Type B pancreatic cell (in vitro differentiated cells): ENCODE data around the gene SMIM5. TPM values are rescaled to one million over a fixed set of nuclear protein-coding genes. Genes with fewer than 3 reads are reported as not detected.

ENCODE experiments used
- DNase-seq: peaks from one replicate; pipeline ENCODE4 v3.0.0; 2021; ENCODE audit warnings: mixed read lengths; ENCODE audit not compliant: unreplicated experiment; ENCODE audit errors: extremely low spot score
- H3K27ac Mint-ChIP-seq: 2 replicates; pipeline ENCODE4 v1.8.0; 2021; ENCODE audit warnings: mild to moderate bottlenecking, mixed read lengths
- H3K27me3 Mint-ChIP-seq: 2 replicates; pipeline ENCODE4 v1.8.0; 2021; ENCODE audit warnings: mixed read lengths
- H3K36me3 Mint-ChIP-seq: 2 replicates; pipeline ENCODE4 v1.8.0; 2021; ENCODE audit warnings: mixed read lengths
- H3K4me1 Mint-ChIP-seq: one replicate; pipeline ENCODE4 v1.8.0; 2021; ENCODE audit warnings: mixed read lengths; ENCODE audit not compliant: unreplicated experiment
- H3K4me3 Mint-ChIP-seq: 2 replicates; pipeline ENCODE4 v1.8.0; 2021; ENCODE audit warnings: mild to moderate bottlenecking, mixed read lengths
- H3K9me3 Mint-ChIP-seq: 2 replicates; pipeline ENCODE4 v1.8.0; 2021; ENCODE audit warnings: mixed read lengths
- total RNA-seq: library from RNA; stranded (reverse); gene quantifications from 2 replicates; pipeline ENCODE4 v1.2.1, GENCODE V29; 2021; ENCODE audit warnings: low replicate concordance
- TF ChIP-seq, protein P1 (sequence below): fragments of 200-600 bp; sonication (generic); conservative IDR thresholded peaks from 2 replicates; pipeline ENCODE4 v1.5.0; 2021; ENCODE audit warnings: antibody characterized with exemption, mild to moderate bottlenecking

SMIM5 gene
- total RNA-seq, 1 donor from 2014 or later: 9.3 TPM

DNA sequence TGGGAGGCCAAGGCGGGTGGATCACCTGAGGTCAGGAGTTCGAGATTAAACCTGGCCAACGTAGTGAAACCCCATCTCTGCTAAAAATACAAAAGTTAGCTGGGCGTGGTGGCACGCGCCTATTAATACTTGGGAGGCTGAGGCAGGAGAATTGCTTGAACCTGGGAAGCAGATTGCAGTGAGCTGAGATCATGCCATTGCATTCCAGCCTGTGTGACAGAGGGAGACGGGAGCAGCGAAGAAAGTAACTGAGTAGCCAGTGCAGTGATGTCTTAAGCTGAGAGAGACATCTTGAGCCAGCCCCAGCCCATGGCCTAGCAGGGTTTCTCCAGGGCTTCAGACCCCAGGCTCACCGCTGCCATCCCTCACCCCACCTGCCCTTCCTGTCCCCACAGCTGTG is 9.8 kb upstream of the SMIM5 start:
- Mint-ChIP-seq H3K27me3 (no peaks in the 10 kb centered on the region), H3K27ac (no peak overlapping the region)
- TF ChIP-seq, protein P1, sequence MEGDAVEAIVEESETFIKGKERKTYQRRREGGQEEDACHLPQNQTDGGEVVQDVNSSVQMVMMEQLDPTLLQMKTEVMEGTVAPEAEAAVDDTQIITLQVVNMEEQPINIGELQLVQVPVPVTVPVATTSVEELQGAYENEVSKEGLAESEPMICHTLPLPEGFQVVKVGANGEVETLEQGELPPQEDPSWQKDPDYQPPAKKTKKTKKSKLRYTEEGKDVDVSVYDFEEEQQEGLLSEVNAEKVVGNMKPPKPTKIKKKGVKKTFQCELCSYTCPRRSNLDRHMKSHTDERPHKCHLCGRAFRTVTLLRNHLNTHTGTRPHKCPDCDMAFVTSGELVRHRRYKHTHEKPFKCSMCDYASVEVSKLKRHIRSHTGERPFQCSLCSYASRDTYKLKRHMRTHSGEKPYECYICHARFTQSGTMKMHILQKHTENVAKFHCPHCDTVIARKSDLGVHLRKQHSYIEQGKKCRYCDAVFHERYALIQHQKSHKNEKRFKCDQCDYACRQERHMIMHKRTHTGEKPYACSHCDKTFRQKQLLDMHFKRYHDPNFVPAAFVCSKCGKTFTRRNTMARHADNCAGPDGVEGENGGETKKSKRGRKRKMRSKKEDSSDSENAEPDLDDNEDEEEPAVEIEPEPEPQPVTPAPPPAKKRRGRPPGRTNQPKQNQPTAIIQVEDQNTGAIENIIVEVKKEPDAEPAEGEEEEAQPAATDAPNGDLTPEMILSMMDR: no peak

DNA sequence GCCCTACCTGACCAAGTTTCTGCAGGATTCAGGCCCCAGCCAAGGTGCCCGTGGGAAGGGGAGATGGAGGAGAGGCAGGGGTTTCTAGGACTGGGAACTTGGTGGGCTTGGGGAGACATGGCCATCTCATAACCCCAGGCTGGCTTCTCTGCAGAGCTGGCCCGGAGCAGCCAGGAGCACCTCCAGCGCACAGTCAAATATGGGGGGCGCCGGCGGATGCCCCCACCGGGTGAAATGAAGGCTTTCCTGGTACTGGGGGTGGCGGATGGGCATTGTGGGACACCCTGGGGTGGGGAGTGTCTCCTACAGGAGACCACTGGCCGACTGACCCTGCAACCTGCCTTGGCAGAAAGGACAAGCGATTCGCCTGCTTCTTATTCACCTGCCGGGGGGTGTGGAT is 9.2 kb upstream of the SMIM5 start:
- DNase-seq: no peak
- Mint-ChIP-seq H3K27me3 (no peaks in the 10 kb centered on the region), H3K4me3 (no peak overlapping the region)

More for the DNA sequence above, 9.8 kb upstream of the SMIM5 start:
- H3K9me3 Mint-ChIP-seq: no peaks in the 10 kb centered on the region
- no peak overlapping the region for H3K4me3 Mint-ChIP-seq
- H3K36me3 Mint-ChIP-seq: no peaks in the 10 kb centered on the region
- peaks cover 9% of the 10 kb centered on the region for H3K4me1 Mint-ChIP-seq
- no peak for DNase-seq

DNA sequence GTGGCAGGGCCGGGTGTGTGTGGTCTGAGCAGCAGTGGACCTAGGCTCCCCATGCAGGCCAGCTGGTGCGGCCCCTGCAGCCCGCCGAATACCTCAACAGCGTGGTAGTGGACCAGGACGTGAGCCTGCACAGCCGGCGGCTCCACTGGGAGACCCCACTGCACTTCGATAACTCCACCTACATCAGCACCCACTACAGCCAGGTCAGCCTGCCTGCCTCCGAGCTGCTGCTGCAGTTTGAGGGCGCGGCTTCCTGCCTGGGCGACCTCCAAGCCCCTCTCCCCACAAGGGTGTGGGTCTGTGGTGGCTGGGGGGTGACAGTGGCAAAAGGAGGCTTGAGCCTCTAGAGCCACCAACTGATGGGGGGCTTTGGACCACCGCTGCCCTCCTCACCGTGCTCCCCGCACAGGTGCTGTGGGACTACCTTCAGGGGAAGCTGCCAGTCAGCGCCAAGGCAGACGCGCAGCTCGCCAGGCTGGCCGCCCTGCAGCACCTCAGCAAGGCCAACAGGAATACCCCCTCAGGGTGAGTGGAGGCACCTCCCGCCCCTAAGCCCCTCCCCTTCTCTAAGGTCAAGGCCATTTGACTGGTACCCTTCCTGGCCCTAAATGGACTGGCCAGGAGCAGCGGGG is 8.4 kb upstream of the SMIM5 start:
- Mint-ChIP-seq H3K9me3 (no peaks in the 10 kb centered on the region), H3K27ac (no peak overlapping the region), H3K36me3 (no peaks in the 10 kb centered on the region), H3K27me3 (no peaks in the 10 kb centered on the region), H3K4me3 (no peak overlapping the region), H3K4me1 (peaks cover 9% of the 10 kb centered on the region)
- DNase-seq: no peak
- TF ChIP-seq, protein P1: no peak

More for the DNA sequence above, 9.2 kb upstream of the SMIM5 start:
- no peaks in the 10 kb centered on the region for H3K9me3 Mint-ChIP-seq
- TF ChIP-seq, protein P1: no peak
- H3K36me3 Mint-ChIP-seq: no peaks in the 10 kb centered on the region
- peaks cover 9% of the 10 kb centered on the region for H3K4me1 Mint-ChIP-seq
- no peak overlapping the region for H3K27ac Mint-ChIP-seq

- no peak for DNase-seq
- Mint-ChIP-seq H3K9me3 (no peaks in the 10 kb centered on the region), H3K27me3 (no peaks in the 10 kb centered on the region), H3K36me3 (no peaks in the 10 kb centered on the region), H3K4me1 (peaks cover 9% of the 10 kb centered on the region), H3K27ac (no peak overlapping the region), H3K4me3 (no peak overlapping the region)
- TF ChIP-seq, protein P1: peak; percentile 78
Observed at GRCh38 chr17:75625813-75626486, 7.3 kb upstream of the SMIM5 start.

- no peaks in the 10 kb centered on the region for H3K27me3 Mint-ChIP-seq
- H3K36me3 Mint-ChIP-seq: no peaks in the 10 kb centered on the region
- no peak overlapping the region for H3K4me3 Mint-ChIP-seq
- peaks cover 9% of the 10 kb centered on the region for H3K4me1 Mint-ChIP-seq
- no peak for DNase-seq
- no peak overlapping the region for H3K27ac Mint-ChIP-seq
- TF ChIP-seq, protein P1: no peak
- no peaks in the 10 kb centered on the region for H3K9me3 Mint-ChIP-seq
Observed at GRCh38 chr17:75626496-75627038, 6.7 kb upstream of the SMIM5 start.
